CD4-positive, alpha-beta T cell treated with Interleukin-6 at 100 ng/mL for 8 hours (primary cell): ENCODE measurements around the gene CPTP.

Experiments used
- DNase-seq: peaks from one replicate; pipeline ENCODE4 v3.0.0-alpha.2; 2020; ENCODE audit warnings: mixed read lengths, low spot score

CPTP gene

DNA sequence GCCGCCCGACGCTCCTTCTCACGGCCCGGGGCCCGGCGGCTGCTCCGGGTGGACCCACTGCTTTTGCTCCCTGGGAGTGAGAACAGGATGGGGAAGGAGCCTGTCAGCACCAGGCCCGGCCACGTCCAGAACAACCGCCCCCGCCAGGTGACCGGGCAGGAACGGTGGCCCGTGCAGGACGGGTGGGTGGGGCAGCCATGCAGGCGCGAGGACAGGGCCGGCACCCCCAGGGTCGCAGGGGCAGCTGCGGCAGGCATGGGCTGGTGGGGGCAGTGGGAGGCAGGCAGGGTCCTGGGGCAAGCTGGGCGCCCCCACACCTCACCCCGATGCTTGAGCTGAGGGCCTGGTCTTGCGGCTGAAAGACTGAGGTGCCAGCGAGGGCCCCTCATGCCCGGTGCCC, 11.8 kb downstream of the CPTP start:
- DNase-seq, result no peak

DNA sequence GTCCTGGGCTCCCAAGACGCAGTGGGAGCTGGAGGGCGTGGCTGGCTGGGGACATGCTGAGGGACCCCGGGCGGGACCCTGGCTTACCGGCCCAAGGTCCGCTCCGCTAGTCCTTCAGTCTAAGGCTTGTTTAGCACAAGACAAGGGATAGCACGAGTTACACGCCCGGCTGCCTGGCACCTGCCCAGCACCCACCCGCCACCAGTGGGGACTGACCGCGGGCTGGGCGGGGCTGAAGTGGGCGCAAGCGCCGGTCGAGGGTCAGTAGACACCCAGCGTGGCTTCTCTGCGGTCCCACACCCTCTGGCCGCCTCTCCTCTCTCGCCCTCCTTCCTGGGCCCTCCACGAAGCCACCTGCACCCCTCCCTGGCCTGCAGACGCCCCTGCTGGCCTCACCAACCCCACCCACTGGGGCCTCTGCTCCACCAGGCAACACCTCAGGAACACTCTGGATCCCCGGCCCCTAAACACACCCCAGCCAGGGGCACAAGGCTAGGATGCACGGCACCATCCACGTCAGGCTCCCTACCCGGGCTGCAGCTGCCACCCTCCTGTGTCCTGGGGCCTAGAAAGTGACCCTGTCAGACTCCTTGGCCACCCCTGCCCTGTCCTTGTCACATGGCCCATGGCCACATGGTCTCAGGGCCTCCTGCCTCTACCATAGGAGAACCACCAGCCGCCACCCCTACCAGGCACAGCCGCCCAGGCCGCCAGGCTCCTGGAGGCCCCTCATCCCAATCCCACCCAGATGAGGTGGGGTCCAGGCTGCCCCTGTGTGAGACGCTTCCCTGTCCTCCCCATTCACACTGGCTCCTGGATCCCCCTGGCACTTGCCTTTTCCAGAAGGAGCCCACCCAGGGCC, 12.6 kb downstream of the CPTP start:
- no peak for DNase-seq

DNA sequence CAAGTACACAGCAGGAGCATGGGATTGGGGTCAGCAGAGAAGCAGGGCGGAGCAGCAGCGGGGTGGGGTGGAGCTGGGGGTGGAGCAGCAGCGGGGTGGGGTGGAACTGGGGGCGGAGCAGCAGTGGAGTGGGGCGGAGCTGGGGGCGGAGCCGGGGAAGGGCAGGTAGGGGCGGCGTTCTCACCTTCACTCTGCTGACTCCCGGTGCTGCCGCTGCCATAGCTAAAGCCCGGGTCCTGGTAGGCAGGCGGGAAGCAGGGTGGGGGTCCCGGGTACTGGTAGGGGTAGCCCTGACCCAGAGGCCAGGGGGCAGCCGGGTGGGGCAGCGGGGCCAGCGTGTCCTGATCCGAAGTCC, 13.2 kb downstream of the CPTP start:
- DNase-seq, result no peak

DNA sequence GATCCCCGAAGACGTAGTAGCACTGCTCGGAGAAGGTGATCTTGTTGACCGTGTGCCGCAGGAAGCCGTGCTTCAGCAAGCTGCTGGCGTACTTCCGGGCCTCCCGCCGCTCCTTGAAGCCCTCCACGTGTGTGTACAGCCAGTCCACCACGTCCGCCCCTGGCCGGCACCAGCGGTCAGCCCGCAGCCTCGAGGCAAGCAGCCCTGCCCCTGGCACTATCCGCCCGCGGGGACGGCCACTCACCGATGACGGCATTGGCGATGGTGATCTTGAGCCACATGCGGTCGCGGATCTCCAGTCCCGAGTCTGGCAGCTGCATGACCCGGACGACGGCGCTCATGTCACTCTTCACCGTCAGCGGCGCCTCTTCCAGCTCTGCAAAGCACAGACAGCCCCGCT, 13.7 kb downstream of the CPTP start:
- DNase-seq, result no peak

DNA sequence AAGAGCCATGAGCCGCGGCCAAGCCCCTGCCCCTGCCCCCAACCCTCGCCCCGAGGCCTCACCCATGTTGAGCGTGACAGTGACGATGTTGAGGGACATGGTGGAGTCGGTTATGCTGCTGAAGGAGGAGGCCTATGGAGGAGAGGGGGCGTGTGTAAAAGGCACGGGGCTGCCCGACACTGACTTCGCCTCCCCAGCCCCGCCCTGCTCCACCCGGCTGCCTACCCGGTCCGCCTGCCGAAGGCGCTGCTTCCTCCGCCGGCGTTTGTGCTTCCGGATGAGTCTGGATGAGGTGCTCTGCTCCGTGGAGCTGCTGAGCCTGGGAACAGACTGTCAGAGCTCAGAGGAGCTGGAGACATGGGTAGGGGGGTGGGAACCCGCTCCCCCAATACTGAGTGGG, 15.6 kb downstream of the CPTP start:
- no peak for DNase-seq

DNA sequence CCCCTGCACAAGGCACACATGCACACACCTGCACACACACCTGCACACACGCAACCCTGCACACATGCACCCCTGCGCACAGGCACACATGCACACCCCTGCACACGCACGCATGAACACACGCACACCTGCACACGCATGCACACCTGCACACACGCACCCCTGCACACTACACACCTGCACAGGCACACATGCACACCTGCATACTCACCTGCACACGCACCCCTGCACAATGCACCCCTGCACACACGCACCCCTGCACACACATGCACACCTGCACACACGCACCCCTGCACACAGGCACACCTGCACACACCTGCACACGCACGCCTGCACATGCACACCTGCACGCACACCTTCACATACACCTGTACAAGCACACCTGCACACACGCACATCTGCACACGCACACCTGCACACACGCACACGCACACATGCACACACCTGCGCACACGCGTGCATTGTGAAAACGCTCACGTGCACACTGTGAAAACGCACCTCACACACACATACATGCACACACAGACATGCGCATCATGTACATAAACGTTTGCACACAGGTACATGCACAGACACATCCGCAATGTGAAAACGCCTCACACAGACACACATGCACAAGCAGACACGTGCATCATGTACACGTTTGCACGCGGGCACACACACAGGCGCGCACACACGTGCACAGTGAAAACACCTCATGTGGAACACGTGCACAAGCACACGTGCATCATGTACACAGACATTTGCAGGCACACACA, 16.4 kb downstream of the CPTP start:
- DNase-seq, result no peak

DNA sequence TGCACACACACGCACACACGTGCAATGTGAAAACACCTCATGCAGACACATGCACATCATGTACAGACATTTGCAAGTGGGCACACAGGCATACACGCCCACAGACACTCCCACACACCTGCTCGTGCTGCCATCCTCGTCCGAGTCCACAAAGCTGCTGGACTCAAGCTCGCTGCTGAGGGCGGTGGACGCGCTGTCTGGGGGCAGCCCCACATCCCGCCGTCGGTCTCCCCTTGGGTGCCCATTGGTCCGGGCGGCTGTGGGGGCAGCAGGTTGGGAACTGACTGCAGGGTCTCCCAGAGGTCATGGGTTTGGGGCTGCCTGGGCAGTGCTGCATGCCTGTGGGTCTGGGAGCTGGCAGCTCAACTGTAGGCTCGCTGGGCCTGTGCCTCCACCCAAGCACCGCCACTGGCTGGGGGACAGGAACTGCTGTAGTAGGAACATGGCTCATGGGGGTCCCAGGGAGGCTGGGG, 17.0 kb downstream of the CPTP start:
- DNase-seq, result no peak

DNA sequence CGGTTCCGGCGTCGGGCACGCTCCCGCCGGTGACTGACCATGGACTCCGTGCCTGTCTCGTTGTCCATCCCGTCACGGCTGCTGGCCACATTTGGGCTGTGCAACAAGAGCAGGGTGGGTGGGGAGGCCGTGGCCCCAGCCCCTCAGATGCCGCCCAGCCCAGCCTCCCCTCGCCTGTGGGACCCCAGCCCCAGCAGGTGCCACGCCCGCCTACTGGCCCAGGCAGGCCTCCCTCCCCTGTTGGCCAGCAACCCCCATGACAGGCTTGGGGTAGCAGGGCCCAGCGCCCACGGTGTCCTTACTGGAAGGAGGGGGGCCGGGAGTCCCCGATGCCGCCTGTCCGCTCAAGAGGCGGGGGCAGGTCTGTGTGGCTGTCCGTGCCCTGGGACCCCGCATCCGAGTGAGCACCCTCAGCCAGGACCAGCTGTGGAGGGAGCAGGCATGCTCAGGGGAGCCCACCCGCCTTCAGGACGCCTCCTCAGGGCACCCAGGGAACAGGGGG, 17.5 kb downstream of the CPTP start:
- DNase-seq, result no peak

DNA sequence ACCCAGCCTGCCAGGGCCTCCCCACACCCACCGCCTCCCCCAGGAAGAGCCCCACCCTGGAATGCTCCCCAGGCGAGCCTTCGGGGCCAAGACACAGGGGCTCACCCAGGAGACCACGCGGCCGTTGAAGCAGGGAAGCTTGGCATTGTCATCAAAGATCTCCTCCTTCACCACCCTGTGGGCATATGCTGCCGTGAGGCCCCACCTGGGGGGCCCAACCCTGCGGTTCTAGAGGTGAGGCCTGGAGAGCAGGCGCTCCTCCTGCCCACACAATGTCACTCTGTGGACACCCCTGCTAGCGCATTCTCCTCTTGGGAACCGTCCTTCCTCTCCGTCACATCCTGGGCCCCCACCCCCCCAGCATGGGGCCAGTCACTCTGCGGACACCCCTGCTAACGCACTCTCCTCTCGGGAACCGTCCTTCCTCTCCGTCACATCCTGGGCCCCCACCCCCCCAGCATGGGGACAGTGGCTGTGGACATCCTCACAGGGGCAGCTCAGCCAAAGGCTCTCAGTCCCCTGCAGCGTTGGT, 18.0 kb downstream of the CPTP start:
- DNase-seq, result no peak

DNA sequence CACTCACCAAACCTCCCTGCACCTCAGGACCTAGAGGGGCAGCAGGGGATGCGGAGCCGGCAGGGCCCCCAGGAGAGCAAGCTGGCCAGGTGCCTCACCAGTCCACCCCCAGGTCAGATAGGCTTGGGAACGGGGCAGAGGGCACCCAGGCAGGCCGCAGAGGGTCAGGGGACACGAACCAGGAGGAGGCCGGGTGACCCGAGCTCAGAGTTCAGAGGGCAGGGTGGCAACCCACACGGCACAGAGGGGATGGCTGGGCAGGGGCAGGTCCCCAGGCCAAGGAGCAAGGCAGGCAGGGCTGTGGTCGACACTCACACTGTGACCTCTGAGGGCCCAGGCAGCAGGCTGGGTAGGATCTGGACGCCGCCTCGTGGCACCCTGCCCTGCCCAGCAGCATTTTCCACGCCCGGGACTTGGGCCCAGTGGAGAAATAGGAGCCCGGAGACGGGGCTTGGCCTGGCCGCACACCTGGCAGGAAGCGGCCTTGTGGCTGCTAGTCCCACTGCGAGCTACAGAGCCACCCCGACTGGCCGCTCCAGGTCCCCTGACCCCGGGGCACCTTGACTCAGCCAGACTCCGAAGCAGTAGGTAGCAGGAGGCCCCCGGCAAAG, 19.3 kb downstream of the CPTP start:
- no peak for DNase-seq

DNA sequence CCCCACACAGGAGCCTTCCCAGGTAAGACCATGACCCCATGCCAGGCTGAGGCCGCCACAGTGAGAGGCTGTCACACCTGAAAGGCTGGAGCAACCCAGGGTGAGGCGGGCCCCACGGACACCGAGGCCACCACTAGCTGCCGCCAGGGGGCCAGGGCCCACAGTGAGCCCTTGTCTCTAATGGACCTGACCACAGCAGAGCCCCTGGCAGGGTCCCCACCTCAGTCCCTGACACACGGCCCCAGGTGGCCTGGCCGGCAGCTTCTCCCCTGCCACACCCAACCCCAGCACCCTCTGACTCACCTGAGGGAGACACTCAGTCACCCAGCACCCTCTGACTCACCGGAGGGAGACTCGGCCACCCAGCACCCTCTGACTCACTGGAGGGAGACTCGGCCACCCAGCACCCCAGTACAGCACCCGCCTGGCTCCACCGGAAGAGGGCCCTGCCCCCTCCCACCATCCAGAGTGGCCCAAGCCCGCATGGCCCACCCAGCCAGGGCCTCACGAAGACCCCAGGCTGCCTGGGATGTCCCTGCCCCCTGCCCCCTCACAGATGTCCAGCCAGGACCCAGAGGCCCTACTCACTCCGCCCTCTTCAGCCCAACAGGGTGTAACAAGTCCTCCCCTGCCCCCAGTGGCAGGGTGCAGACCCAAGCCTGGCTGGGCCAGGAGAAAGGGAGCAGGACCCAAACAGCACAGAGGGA, 20.2 kb downstream of the CPTP start:
- DNase-seq, result peak; percentile 30

DNA sequence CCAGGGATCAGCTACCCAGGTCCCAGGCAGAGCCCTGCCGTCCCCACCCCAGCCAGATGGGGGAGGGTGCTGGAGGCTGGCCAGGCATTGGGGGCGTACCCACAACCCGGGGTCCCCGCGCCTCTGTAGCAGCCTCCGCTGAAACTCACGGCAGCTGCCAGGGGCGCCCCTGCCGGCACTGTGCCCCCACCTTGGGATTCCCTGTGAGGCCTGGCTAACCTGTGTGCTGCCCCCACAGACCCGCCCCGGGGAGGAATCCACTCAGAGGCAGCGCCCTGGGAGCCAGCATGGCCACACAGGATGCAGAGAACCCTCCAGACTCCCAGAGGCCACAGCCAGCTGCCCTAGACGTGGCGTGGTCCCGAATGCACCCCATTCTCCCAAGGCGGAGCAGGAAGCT, 20.8 kb downstream of the CPTP start:
- DNase-seq, result no peak

DNA sequence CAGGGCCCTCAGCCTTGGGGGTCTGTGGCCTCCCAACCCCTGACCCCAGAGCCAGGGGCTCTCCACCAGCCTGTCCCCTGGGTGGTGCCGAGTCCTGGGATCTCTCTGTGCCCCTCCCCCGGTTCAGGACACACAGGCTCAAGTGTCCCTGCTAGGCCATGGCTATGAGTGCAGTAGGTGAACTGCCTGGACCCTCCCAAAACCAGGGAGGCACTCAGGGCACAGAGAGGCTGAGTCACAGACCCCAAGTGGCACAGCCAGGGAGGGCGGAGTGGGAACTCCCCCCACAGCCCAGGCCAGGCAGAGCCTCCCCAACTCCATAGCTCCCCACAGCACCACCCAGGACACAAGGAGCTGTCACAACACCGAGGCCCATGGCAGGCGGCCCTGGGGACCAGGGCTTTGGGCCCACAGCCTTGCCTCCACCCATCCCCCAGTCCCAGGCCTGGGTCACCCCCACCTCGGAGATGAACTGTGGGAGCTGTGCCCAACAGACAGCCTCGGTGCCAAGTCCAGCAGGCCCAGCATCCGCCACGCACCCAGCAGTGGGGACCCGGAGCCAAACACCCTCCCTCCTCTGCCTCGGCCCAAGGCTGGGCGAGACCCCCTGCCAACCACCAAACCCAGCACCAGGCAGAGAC, 21.4 kb downstream of the CPTP start:
- no peak for DNase-seq

DNA sequence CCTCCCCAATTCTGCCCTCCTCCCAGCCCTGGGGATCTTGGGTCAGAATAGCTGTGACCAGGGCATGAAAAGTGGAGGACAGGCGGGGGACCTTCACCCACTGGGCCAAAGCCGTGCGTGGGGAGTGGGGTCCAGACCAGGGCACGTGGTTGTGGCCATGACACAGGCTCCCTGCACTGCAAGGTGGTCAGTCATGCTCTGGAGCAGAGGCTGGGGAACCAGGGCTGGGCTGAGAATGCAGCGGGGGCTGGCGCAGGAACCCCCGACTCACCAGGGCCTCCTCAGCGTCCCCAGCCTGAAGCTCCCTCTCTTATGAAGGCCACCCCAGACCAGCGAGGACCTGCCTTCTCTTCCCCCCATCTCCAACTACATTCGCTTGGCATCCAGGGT, 21.9 kb downstream of the CPTP start:
- no peak for DNase-seq

DNA sequence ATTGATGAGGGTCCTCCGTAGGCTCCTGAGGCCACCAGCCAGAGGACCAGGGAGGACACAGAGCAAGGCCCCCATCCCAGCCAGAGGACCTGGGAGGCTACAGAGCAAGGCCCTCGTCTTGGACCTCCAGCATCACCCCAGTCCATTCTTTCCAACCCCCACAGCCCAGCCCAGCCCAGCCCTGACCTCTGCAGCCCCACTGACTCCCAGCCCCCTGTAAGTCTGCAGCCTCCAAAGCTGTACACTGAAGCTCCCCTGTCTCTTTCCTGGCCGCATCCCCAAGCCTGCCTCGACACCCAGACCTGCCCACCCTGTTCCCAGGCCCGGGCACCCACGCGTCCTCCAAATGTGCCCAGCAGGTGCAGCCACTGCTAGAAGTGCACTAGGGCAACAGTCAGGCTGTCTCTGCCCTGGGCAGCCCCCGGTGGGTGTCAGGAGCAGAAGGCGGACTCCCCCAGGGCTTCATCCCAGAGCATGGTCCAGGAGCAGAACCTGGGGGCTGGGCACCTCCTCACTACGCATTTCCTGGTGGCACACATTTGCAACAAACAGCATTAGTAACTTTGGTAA, 22.5 kb downstream of the CPTP start:
- DNase-seq, result no peak

DNA sequence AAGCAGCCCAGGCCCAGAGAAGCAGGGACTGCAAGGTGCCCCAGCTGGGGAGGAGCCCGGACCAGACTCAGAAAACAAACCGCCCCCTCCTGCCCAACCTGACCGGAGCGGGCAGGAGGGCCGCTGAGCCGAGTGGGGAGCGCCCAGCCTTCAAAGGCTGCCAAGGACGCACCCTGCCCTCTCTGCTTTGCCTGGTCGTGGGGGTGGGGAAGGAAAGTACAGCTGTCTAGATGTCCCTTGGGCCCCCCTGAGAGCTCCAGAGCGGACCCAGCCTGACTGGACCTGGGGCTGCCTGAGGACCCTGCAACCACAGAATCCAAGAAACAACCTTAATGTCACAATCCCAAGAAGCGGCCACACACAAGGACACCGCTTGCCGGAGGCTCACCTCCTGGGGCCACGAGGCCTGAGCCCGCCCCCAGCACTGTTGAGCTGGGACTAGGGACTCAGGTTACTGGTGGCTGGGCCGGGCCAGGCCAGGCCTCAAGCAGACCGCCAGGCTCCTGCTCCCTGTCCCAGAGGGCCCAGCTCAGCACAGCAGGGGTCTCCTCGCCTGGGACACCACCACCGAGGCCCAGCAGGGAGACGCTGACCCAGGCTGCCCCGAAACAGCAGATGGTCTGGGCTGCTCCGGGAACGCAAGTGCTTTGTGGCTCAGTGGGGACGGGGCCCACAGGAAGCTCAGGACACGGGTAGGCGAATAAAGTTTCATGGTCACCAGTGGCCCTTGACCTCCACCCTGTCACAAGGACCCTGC, 23.2 kb downstream of the CPTP start:
- no peak for DNase-seq

DNA sequence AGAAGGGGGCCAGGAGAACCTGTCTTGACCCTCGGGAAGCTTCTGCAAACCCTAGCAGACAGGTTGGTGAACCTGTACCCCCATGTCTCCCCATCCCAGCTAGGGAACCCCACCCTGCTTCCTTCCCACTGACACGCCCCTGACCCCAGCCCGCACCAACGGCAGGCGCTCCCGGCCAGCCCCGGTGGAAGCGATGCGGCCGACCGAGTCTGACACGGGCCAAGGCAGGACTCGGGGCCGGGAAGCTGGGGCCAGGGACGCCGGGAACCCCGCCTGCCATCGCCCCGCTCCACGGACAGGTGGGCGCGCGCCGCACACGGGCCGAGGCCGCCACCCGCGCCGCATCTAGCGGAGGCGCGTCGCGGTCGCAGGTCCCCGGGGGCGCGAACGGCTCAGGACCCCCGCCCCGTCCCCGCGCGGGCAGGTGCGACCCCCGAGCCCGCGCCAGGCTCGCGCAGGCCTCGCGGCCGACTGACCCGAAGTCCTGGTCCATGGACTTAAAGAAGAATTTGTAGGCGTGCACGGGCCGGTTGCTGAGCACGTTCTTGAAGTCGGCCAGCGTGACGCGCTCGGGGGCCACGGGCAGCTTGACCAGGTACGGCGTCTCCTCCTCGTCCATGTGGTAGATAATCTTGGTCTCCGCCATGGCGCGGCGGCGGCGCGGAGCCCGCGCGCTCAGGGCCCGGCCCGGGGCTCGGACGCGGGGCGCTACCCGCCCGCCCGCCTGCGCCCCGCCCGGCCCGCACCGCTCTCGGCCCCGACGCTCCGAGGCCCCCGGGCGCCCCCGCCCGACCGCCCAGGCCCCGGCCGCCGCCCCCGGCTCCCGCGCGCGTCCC, 24.0 kb downstream of the CPTP start:
- no peak for DNase-seq

DNA sequence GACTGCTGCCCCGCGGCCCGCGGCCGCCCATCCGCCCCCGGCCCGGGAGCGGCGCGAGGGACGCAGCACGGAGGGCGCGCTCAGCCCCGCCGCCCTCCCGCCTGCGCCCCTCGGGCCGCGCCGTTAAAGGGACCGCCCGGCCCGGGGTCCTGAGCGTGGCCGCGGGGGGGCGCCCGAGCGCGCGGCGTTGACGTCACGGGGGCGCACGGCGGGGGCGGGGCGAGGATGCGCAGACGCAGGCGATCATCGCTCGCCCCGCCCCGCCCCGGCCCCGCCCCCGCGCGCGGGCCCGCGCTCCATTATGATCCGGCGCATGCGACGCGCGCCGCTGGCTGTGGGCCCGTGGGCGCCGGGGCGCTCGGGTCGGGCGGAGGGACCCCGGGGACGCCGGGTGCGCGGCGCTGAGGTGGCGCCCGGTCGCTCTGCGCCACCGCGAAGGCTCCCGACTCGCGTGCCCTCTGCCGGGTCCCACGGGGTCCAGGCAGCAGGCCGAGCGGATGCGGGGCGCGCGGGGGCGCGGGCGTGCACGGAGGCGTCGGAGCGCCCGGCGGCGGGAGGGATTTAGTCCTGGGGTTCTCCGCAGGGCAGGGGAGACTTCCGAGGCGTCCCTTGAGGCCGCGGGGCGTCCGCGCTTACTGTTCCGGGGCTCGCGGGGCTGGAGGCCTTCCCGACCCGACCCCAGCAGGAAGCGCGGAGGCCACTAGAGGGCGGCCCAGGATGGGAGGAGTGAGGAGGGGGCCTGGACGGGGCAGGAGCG, 24.8 kb downstream of the CPTP start, which contains the start of gene DVL1:
Gene DVL1 (minus strand): TSS at position 163 of the 757 bp plus-strand sequence. CDS start 353 bp downstream, outside the sequence.
- DNase-seq, result peak; percentile 60
